HepG2 (cell line): ENCODE data around the gene GRIFIN. TPM values are rescaled to one million over a fixed set of nuclear protein-coding genes. Genes with fewer than 3 reads are reported as not detected.
A peak's percentile ranks its signal among the peaks of the same experiment; 100 is the strongest.

Experiments
- ATAC-seq: fragments of 200-7000 bp; cut with Tn5 transposase; 3 replicates; pipeline ENCODE4 v1.9.1; 2020; ENCODE audit warnings: mild to moderate bottlenecking, moderate library complexity
- BruUV-seq: library from RNA; stranded (reverse); fragments of 400-500 nt; replicated peaks from 2 replicates; lab custom pipeline; 2021; lab: Mats Ljungman, UMichigan
- CTCF ChIA-PET: fragments of 300-600 bp; formaldehyde crosslinking; extraction: SDS; loops from one replicate; lab custom pipeline; 2021; ENCODE audit warnings: low total read pairs, inconsistent platforms, low intra/inter-chr PET ratio; lab: Yijun Ruan, JAX
- POLR2A ChIA-PET: fragments of 350-600 bp; sonication (Branson Sonifier 250); formaldehyde crosslinking; loops from one replicate; lab custom pipeline; 2020; ENCODE audit warnings: antibody characterized with exemption, inconsistent platforms; lab: Yijun Ruan, JAX
- DNase-seq: peaks from one replicate; pipeline ENCODE4 v3.0.0-alpha.2; 2015; ENCODE audit warnings: low spot score
- FAIRE-seq: peaks from 3 replicates; lab custom pipeline; 2011; peaks lifted over from hg19 to GRCh38; lab: Jason Lieb, UNC
- H2AFZ ChIP-seq: one replicate; pipeline ENCODE4 v1.6.1; 2011; ENCODE audit warnings: low read length, inconsistent platforms
- H3K27ac ChIP-seq: fragments of 300-600 bp; 3 replicates; pipeline ENCODE4 v1.8.0; 2011; ENCODE audit warnings: mixed run types, mild to moderate bottlenecking, mixed read lengths, low read length, inconsistent platforms; ENCODE audit not compliant: insufficient read depth; ENCODE audit errors: extremely low read length
- H3K27me3 ChIP-seq, 2 experiments: fragments of 200-600 bp in 1 of 2; 2 replicates in 1 of 2; 3 replicates in 1 of 2; pipeline versions ENCODE4 v1.6.0 to v1.8.0; 2011; ENCODE audit warnings: low read length in 2 of 2, mild to moderate bottlenecking in 2 of 2, moderate library complexity in 2 of 2, inconsistent platforms in 1 of 2; ENCODE audit not compliant: insufficient read depth in 2 of 2, control insufficient read depth in 1 of 2
- H3K36me3 ChIP-seq, 2 experiments: fragments of 200-600 bp in 1 of 2; replicated peaks in 1 of 2; 2 replicates in 1 of 2; 3 replicates in 1 of 2; pipeline versions ENCODE4 v1.5.1 to v1.8.0; 2011; ENCODE audit warnings: low read length in 2 of 2, inconsistent platforms in 1 of 2; ENCODE audit not compliant: insufficient read depth in 2 of 2, control insufficient read depth in 1 of 2
- H3K4me1 ChIP-seq: 2 replicates; pipeline ENCODE4 v1.5.1; 2012; ENCODE audit warnings: low read length, inconsistent platforms; ENCODE audit not compliant: insufficient read depth
- H3K4me2 ChIP-seq: 2 replicates; pipeline ENCODE4 v1.6.0; 2011; ENCODE audit warnings: low read depth, low read length, inconsistent platforms
- H3K4me3 ChIP-seq, 3 experiments: fragments of 200-600 bp in 1 of 3; sonication (generic), shearing (Covaris generic) in 1 of 3; replicated peaks in 1 of 3; 2 replicates each; pipeline ENCODE4 v1.5.1; 2011 to 2016; ENCODE audit warnings: low read length in 3 of 3, inconsistent platforms in 2 of 3, low read depth in 2 of 3, mild to moderate bottlenecking in 2 of 3, control low read depth in 1 of 3, mixed read lengths in 1 of 3; ENCODE audit not compliant: insufficient read depth in 1 of 3
- H3K79me2 ChIP-seq: one replicate; pipeline ENCODE4 v1.6.1; 2011; ENCODE audit warnings: low read length, inconsistent platforms; ENCODE audit not compliant: insufficient read depth
- H3K9ac ChIP-seq: 2 replicates; pipeline ENCODE4 v1.6.0; 2011; ENCODE audit warnings: mild to moderate bottlenecking, low read depth, low read length, inconsistent platforms; ENCODE audit not compliant: insufficient read depth
- H3K9me3 ChIP-seq: 2 replicates; pipeline ENCODE4 v1.5.1; 2012; ENCODE audit warnings: mild to moderate bottlenecking, low read length
- H4K20me1 ChIP-seq: 2 replicates; pipeline ENCODE4 v1.6.0; 2011; ENCODE audit warnings: inconsistent platforms, mild to moderate bottlenecking, low read length, moderate library complexity; ENCODE audit not compliant: insufficient read depth
- AGO2 ChIP-seq: fragments of 200-400 bp; formaldehyde crosslinking; optimal IDR thresholded peaks from 2 replicates; pipeline ENCODE3; 2017; ENCODE audit warnings: mild to moderate bottlenecking, low read depth, low read length, moderate library complexity
- SP2 ChIP-seq: sonication (generic); formaldehyde crosslinking; IDR thresholded peaks from 2 replicates; pipeline ENCODE4 v1.5.1; 2020; ENCODE audit warnings: mild to moderate bottlenecking, missing genetic modification reagents
- TARDBP ChIP-seq: sonication (generic); formaldehyde crosslinking; IDR thresholded peaks from 2 replicates; pipeline ENCODE4 v1.8.0; 2022; ENCODE audit warnings: mild to moderate bottlenecking, missing genetic modification reagents
- ZBTB10 ChIP-seq: sonication (generic); formaldehyde crosslinking; IDR thresholded peaks from 2 replicates; pipeline ENCODE4 v1.4.0; 2020; ENCODE audit warnings: missing genetic modification reagents, borderline replicate concordance
- ZNF354B ChIP-seq: sonication (generic); formaldehyde crosslinking; IDR thresholded peaks from 2 replicates; pipeline ENCODE4 v1.8.0; 2022; ENCODE audit warnings: mild to moderate bottlenecking, missing genetic modification reagents
- ZNF367 ChIP-seq: sonication (generic); formaldehyde crosslinking; IDR thresholded peaks from 2 replicates; pipeline ENCODE4 v1.4.0; 2020; ENCODE audit warnings: missing genetic modification reagents, borderline replicate concordance
- WGBS: methylation state at CpG from one replicate; pipeline ENCODE4 v1.1.6; 2017; ENCODE audit warnings: low lambda C conversion rate; 5-methylcytosine and 5-hydroxymethylcytosine counted together
- in situ Hi-C: cut with HindIII; loops from 2 replicates; pipeline ENCODE4 v1.10.0; 2017; ENCODE audit warnings: low pct_unique_long_range_greater_than_20kb; ENCODE audit not compliant: extremely low pct_ligation_motif_present
- intact Hi-C: fragments of 100-400 bp; cut with micrococcal nuclease; formaldehyde crosslinking; loops from one replicate; pipeline ENCODE4 v1.10.0; 2022; ENCODE audit not compliant: unreplicated experiment
- polyA plus RNA-seq, 8 experiments: library from polyadenylated mRNA; depleted of rRNA in 3 of 8; stranded (reverse) in 7 of 8; unstranded in 1 of 8; fragments of >200 nt; fragmentation: Illumina TruSeq in 4 of 8; extraction: Trizol in 4 of 8; gene quantifications; 2 replicates each; pipeline versions ENCODE4 v1.2.1 to v1.2.3, GENCODE V29; 2011 to 2016; ENCODE audit warnings: low read depth in 4 of 8, missing spikeins in 1 of 8, mixed read lengths in 1 of 8; ENCODE audit not compliant: insufficient read depth in 1 of 8
- total RNA-seq, 5 experiments: library from RNA; depleted of rRNA; stranded (reverse); fragments of >200 nt; fragmentation: Illumina TruSeq; extraction: Trizol; gene quantifications; 2 replicates each; pipeline ENCODE4 v1.2.3, GENCODE V29; 2016; ENCODE audit warnings: low read depth in 1 of 5

GRIFIN gene
- total and polyA plus RNA-seq, 2 of the 13 experiments (the other 11 are each of a cell fraction or from before 2014, with no cell fraction given), result not detected

DNA sequence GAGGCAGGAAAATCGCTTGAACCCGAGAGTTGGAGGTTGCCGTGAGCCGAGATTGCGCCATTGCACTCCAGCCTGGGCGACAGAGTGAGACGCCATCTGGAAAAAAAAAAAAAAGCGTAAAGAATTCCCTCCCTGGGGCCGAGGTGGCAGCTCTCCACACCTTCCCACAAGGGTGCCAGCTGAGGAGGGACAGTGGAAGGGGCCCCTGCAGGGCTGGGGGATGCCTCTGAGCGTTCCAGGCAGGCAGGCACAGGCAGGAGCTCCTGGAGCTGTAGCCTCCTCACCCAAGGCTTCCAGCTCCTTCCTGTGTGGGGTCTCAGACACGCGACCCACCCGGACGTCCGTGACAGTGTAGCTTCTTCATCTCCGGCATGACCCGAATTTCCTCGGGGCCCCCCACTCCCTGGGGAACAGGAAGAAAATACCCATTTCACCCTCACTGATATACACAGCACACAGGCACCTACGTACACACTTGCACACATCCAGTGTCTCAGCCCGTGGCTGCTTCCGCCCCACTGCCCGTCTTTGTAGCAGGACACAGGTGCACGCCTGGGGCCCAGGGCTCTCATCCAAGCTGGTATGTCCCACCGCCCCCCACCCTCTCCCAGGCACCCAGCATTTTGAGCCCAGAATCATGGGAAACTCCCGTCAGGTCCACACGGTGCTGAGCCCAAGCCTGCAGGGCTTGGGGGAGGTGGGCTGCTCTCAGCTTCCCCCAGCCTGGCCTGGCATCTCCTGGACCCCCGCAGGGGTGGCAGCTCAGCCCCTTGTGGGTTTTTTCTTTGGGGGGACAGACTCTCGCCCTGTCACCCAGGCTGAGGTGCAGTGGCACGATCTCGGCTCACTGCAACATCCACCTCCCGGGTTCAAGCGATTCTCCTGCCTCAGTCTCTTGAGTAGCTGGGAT is 25.7 kb downstream of the GRIFIN start (continued):
- no peak for TF ChIP-seq SP2
- no peak for TF ChIP-seq ZNF354B
- no peak for TF ChIP-seq TARDBP
- no peak for TF ChIP-seq ZNF367

DNA sequence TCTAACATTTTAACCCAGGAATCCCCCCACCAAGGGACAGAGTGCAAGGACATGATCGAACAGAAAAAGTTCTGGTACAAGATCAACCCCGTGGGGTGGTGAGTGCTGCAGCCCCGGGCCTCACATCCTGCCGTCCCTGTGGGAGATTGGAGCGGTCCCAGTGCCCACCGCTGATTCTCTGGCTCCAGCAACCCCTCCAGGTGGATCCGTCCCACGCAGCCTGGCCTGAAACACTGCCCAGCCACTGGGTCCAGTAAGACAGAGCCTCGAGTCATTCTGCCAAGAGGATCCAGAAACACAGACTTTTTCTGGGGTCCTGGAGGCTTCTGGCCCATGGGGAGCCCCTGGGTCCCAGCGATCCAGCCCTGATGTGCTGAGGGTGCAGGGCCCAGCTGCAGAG is 29.5 kb downstream of the GRIFIN start:
- H3K9ac ChIP-seq, result no peak overlapping the region
- in situ Hi-C loops, result no loop called here
- H3K4me2 ChIP-seq, result no peak overlapping the region
- no peaks in the 10 kb centered on the region for H3K36me3 ChIP-seq
- DNase-seq (no peak), ATAC-seq (no peak), FAIRE-seq (no peak)
- H3K4me1 ChIP-seq, result peaks cover 24% of the 10 kb centered on the region
- POLR2A ChIA-PET, result no interaction called here
- no peak overlapping the region for H3K27ac ChIP-seq
- intact Hi-C loops, result no loop called here
- BruUV-seq, result no TSS peak
- H3K4me3 ChIP-seq, result no peak overlapping the region
- no peak overlapping the region for H2AFZ ChIP-seq
- no peaks in the 10 kb centered on the region; a peak in 1 of 5 replicates for H3K27me3 ChIP-seq
- no peaks in the 10 kb centered on the region for H3K9me3 ChIP-seq
- H4K20me1 ChIP-seq, result no peaks in the 10 kb centered on the region
- WGBS, result 91% methylated on average over 5 of the region's 10 CpGs
- peak; percentile 30 for TF ChIP-seq AGO2
- no peak for TF ChIP-seq ZBTB10 (CRISPR knock-in tag)
- H3K79me2 ChIP-seq, result no peaks in the 10 kb centered on the region
- CTCF ChIA-PET, result no interaction called here
